CD14-positive monocyte (primary cell): ENCODE measurements around the gene CTNNBL1. TPM values are rescaled to one million over a fixed set of nuclear protein-coding genes. Genes with fewer than 3 reads are reported as not detected.

Experiments used
- DNase-seq, 3 donors: peaks; one replicate each; pipeline ENCODE4 v3.0.0-alpha.2; 2011 to 2022
- H2AFZ ChIP-seq: 2 replicates; pipeline ENCODE4 v1.6.0; 2012; ENCODE audit warnings: mild to moderate bottlenecking, low read depth, low read length, inconsistent platforms; ENCODE audit not compliant: insufficient read depth, poor library complexity, severe bottlenecking
- H3K27ac ChIP-seq, 2 donors: 1 replicate in 1 of 2; 2 replicates in 1 of 2; pipeline ENCODE4 v1.5.1; 2012 to 2013; ENCODE audit warnings: low read length in 2 of 2, control low read depth in 1 of 2, inconsistent platforms in 1 of 2, low read depth in 1 of 2, mild to moderate bottlenecking in 1 of 2
- H3K27me3 ChIP-seq, 2 donors: one replicate each; pipeline versions ENCODE4 v1.6.0 to v1.6.1; 2011 to 2013; ENCODE audit warnings: low read length in 2 of 2; ENCODE audit not compliant: control insufficient read depth in 2 of 2, insufficient read depth in 2 of 2
- H3K36me3 ChIP-seq, 2 donors: replicated peaks in 1 of 2; 1 replicate in 1 of 2; 2 replicates in 1 of 2; pipeline versions ENCODE4 v1.5.1 to v1.6.1; 2012 to 2013; ENCODE audit warnings: low read length in 2 of 2, control low read depth in 1 of 2, inconsistent platforms in 1 of 2, mild to moderate bottlenecking in 1 of 2; ENCODE audit not compliant: insufficient read depth in 2 of 2, control insufficient read depth in 1 of 2
- H3K4me1 ChIP-seq, 2 donors: 1 replicate in 1 of 2; 2 replicates in 1 of 2; pipeline versions ENCODE4 v1.5.1 to v1.6.1; 2012 to 2013; ENCODE audit warnings: low read length in 2 of 2, control low read depth in 1 of 2, inconsistent platforms in 1 of 2, mild to moderate bottlenecking in 1 of 2, moderate library complexity in 1 of 2; ENCODE audit not compliant: insufficient read depth in 2 of 2, control insufficient read depth in 1 of 2
- H3K4me2 ChIP-seq: replicated peaks from 2 replicates; pipeline ENCODE3; 2012; ENCODE audit warnings: low read length, moderate library complexity, mild to moderate bottlenecking; ENCODE audit not compliant: poor library complexity, severe bottlenecking; ENCODE audit errors: extremely low read depth
- H3K4me3 ChIP-seq, 3 experiments: fragments of 200-600 bp in 1 of 3; sonication (generic) in 1 of 3; replicated peaks in 1 of 3; 1 replicate in 2 of 3; 2 replicates in 1 of 3; pipeline ENCODE4 v1.5.1; 2011 to 2013; ENCODE audit warnings: low read length in 3 of 3, mild to moderate bottlenecking in 3 of 3, control low read depth in 2 of 3, low read depth in 2 of 3, inconsistent platforms in 1 of 3, moderate library complexity in 1 of 3
- H3K79me2 ChIP-seq: 2 replicates; pipeline ENCODE4 v1.6.0; 2012; ENCODE audit warnings: mild to moderate bottlenecking, control low read depth, inconsistent platforms, low read length, moderate library complexity; ENCODE audit not compliant: insufficient read depth
- H3K9ac ChIP-seq: 2 replicates; pipeline ENCODE4 v1.6.0; 2017; ENCODE audit warnings: low read length, mild to moderate bottlenecking; ENCODE audit not compliant: insufficient read depth, poor library complexity, severe bottlenecking
- H3K9me3 ChIP-seq, 2 donors: replicated peaks in 1 of 2; 1 replicate in 1 of 2; 2 replicates in 1 of 2; pipeline versions ENCODE4 v1.5.1 to v1.6.1; 2012 to 2013; ENCODE audit warnings: low read length in 2 of 2, control low read depth in 1 of 2; ENCODE audit not compliant: control insufficient read depth in 1 of 2, insufficient read depth in 1 of 2
- H4K20me1 ChIP-seq: 2 replicates; pipeline ENCODE4 v1.6.0; 2012; ENCODE audit warnings: mild to moderate bottlenecking, low read length, control low read depth, moderate library complexity; ENCODE audit not compliant: insufficient read depth
- H3K27ac Mint-ChIP-seq, 7 donors: one replicate each; pipeline ENCODE4 v1.8.0; 2020; ENCODE audit warnings: mild to moderate bottlenecking in 7 of 7, mixed read lengths in 7 of 7, moderate library complexity in 6 of 7, inconsistent platforms in 2 of 7
- H3K27me3 Mint-ChIP-seq, 3 donors: one replicate each; pipeline ENCODE4 v1.8.0; 2021 to 2022; ENCODE audit warnings: low read depth in 3 of 3, mild to moderate bottlenecking in 3 of 3, mixed read lengths in 3 of 3, moderate library complexity in 3 of 3, inconsistent platforms in 1 of 3
- H3K36me3 Mint-ChIP-seq, 2 donors: one replicate each; pipeline ENCODE4 v1.8.0; 2020; ENCODE audit warnings: mixed read lengths in 2 of 2, inconsistent platforms in 1 of 2, mild to moderate bottlenecking in 1 of 2
- H3K4me1 Mint-ChIP-seq: one replicate; pipeline ENCODE4 v1.8.0; 2020; ENCODE audit warnings: mild to moderate bottlenecking, mixed read lengths
- H3K4me3 Mint-ChIP-seq, 2 donors: one replicate each; pipeline ENCODE4 v1.8.0; 2020; ENCODE audit warnings: mild to moderate bottlenecking in 2 of 2, mixed read lengths in 2 of 2, moderate library complexity in 1 of 2
- H3K9me3 Mint-ChIP-seq, 7 donors: one replicate each; pipeline ENCODE4 v1.8.0; 2020 to 2022; ENCODE audit warnings: mixed read lengths in 7 of 7, mild to moderate bottlenecking in 6 of 7, moderate library complexity in 6 of 7, inconsistent platforms in 2 of 7
- WGBS: methylation state at CpG from one replicate; pipeline ENCODE4 v1.1.5; 2013; ENCODE audit warnings: missing lambda C conversion rate; ENCODE audit not compliant: insufficient coverage; 5-methylcytosine and 5-hydroxymethylcytosine counted together
- intact Hi-C, 2 donors: fragments of 100-400 bp; cut with micrococcal nuclease; formaldehyde crosslinking; loops; one replicate each; pipeline versions ENCODE4 v1.15.0 to v1.15.1; 2023
- polyA plus RNA-seq, 3 donors: library from polyadenylated mRNA; depleted of rRNA in 1 of 3; unstranded in 2 of 3; stranded (reverse) in 1 of 3; fragments of 300-500 nt in 2 of 3; fragments of >200 nt in 1 of 3; fragmentation: Illumina TruSeq in 2 of 3; gene quantifications; 1 replicate in 2 of 3; 2 replicates in 1 of 3; pipeline ENCODE4 v1.2.3, GENCODE V29; 2012 to 2021
- TF ChIP-seq, protein P1 (sequence below): fragments of 200-600 bp; IDR thresholded peaks from one replicate; pipeline ENCODE4 v1.8.0; 2022; ENCODE audit warnings: antibody characterized with exemption, mild to moderate bottlenecking

CTNNBL1 gene
- polyA plus RNA-seq, 3 donors = 35.5 to 83.2 (median 77.3) TPM

DNA sequence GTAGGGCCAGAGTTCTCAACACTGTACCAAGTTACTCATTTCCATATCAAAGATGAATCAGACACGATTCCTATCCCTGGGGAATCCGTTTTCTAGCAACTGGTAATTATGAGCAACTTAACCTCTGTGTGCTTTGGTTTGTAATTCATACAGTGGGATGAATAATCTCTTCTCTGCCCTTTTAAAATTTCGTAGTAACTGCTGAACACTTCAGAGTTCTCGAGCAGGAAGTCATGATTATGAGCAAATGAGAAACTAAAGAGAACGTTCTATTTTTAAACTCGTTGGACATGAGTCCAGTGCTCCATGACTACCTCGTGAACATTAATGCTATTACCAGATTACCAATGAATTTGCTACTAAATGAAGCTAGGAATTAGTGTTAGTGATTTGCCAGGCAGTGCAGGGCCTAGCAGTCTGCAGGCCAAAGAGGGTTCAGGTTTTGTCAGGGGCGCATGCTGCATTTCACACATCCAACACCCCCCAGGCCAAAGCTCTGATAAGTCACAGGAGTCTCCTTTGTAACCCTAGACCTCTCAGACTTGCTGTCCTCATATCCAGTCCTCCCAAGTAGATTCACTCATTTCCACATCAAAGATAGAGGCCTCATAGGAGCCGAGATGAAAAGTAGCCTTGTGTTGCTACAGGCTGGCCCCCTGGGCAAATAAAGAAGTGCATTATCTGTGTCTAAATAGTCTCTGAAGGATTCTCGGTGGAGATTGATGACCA is 163.3 kb downstream of the CTNNBL1 start:
- Histone ChIP-seq H3K36me3 (peaks cover 53 to 90% of the 10 kb centered on the region in 2 donors), H3K27me3 (no peaks in the 10 kb centered on the region), H2AFZ (no peak overlapping the region), H3K27ac (no peak overlapping the region), H3K4me3 (no peak overlapping the region), H4K20me1 (no peaks in the 10 kb centered on the region), H3K9me3 (no peaks in the 10 kb centered on the region), H3K79me2 (no peaks in the 10 kb centered on the region), H3K4me2 (no peak overlapping the region), H3K9ac (no peak overlapping the region), H3K4me1 (no peaks in the 10 kb centered on the region)
- H3K4me3 Mint-ChIP-seq = no peak overlapping the region
- WGBS = 100% methylated on average over 2 of the region's 10 CpGs
- no peaks in the 10 kb centered on the region for H3K4me1 Mint-ChIP-seq
- no peak overlapping the region for H3K27ac Mint-ChIP-seq
- peaks cover 0 to 4% (median 0%) of the 10 kb centered on the region in 7 donors for H3K9me3 Mint-ChIP-seq
- H3K27me3 Mint-ChIP-seq = peaks cover 0 to 2% (median 0%) of the 10 kb centered on the region in 3 donors
- TF ChIP-seq, protein P1, sequence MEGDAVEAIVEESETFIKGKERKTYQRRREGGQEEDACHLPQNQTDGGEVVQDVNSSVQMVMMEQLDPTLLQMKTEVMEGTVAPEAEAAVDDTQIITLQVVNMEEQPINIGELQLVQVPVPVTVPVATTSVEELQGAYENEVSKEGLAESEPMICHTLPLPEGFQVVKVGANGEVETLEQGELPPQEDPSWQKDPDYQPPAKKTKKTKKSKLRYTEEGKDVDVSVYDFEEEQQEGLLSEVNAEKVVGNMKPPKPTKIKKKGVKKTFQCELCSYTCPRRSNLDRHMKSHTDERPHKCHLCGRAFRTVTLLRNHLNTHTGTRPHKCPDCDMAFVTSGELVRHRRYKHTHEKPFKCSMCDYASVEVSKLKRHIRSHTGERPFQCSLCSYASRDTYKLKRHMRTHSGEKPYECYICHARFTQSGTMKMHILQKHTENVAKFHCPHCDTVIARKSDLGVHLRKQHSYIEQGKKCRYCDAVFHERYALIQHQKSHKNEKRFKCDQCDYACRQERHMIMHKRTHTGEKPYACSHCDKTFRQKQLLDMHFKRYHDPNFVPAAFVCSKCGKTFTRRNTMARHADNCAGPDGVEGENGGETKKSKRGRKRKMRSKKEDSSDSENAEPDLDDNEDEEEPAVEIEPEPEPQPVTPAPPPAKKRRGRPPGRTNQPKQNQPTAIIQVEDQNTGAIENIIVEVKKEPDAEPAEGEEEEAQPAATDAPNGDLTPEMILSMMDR = no peak
- DNase-seq = no peak
- H3K36me3 Mint-ChIP-seq = peaks cover 67 to 68% of the 10 kb centered on the region in 2 donors
- intact Hi-C loops = no loop called here

DNA sequence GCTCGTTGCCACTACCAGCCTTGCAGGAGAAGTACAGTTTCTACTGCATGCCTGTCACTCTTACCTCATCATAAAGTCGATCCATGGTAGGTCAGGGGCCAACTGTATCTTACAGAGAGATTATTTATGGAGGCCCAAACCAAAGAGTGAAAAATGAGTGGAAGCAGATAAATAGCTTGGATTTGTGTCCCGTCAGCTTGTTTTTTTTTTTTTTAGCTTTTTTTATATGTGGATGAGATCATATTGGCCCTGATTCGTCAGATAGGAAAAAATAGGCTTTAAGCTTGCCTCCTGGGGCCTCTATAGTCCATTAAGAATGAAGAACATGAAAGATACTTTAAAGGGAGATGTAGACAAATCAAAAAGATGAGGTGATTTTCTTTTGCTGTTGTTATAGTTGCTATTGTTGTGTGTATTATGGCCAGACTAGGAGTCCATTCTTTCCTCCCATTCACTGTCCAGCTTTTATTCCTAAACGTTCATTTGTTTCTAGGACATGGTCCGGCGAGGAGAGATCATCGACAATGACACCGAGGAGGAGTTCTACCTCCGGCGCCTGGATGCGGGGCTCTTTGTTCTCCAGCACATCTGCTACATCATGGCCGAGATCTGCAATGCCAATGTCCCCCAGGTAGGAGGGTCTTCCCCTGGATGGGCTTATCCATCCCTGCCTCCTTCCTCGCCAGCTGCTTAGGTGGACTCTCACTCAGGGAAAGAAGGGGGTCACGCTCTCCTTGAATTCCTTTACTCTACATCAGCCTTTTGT is 165.8 kb downstream of the CTNNBL1 start:
- Mint-ChIP-seq H3K4me1 (no peaks in the 10 kb centered on the region), H3K36me3 (peaks cover 72 to 73% of the 10 kb centered on the region in 2 donors), H3K27ac (peak overlapping the region in 1 of 7 donors; percentile 14), H3K4me3 (no peak overlapping the region), H3K9me3 (peaks cover 0 to 4% (median 0%) of the 10 kb centered on the region in 7 donors), H3K27me3 (peaks cover 0 to 2% (median 0%) of the 10 kb centered on the region in 3 donors)
- Histone ChIP-seq H3K9ac (no peak overlapping the region), H4K20me1 (no peaks in the 10 kb centered on the region), H3K27me3 (no peaks in the 10 kb centered on the region), H3K4me3 (no peak overlapping the region), H3K79me2 (no peaks in the 10 kb centered on the region), H2AFZ (no peak overlapping the region), H3K4me1 (no peaks in the 10 kb centered on the region), H3K9me3 (no peaks in the 10 kb centered on the region), H3K36me3 (peaks cover 51 to 93% of the 10 kb centered on the region in 2 donors), H3K27ac (no peak overlapping the region), H3K4me2 (no peak overlapping the region)
- no peak for DNase-seq
- WGBS = 89% methylated on average over 9 of the region's 15 CpGs
- intact Hi-C loops = no loop called here
- TF ChIP-seq, protein P1 = no peak
